Activated naive CD4-positive, alpha-beta T cell treated with anti-CD3 and anti-CD28 coated beads, Interleukin-2, amount 50 U/mL, for 24 hours (primary cell): ENCODE results near the gene SRSF9.
"Not testable (repeated sequence)": the region's sequence is repeated elsewhere in the genome, so short reads cannot be mapped to it uniquely, and the experiment has no call there.

Experiments used
- H3K27ac Mint-ChIP-seq: one replicate; pipeline ENCODE4 v1.8.0; 2021; ENCODE audit warnings: mild to moderate bottlenecking, mixed read lengths
- H3K27me3 Mint-ChIP-seq: one replicate; pipeline ENCODE4 v1.8.0; 2021; ENCODE audit warnings: mixed read lengths
- H3K36me3 Mint-ChIP-seq: one replicate; pipeline ENCODE4 v1.8.0; 2021; ENCODE audit warnings: mixed read lengths
- H3K4me1 Mint-ChIP-seq: one replicate; pipeline ENCODE4 v1.8.0; 2021; ENCODE audit warnings: mixed read lengths
- H3K4me3 Mint-ChIP-seq: one replicate; pipeline ENCODE4 v1.8.0; 2021; ENCODE audit warnings: mild to moderate bottlenecking, mixed read lengths
- H3K9me3 Mint-ChIP-seq: one replicate; pipeline ENCODE4 v1.8.0; 2021; ENCODE audit warnings: mixed read lengths

SRSF9 gene

GRCh38 chr12:120469450-120470149 lies at the start of gene SRSF9:
Gene SRSF9, minus strand, starts transcription at chr12:120469748. Its CDS starts 139 bp downstream, at chr12:120469609.
- Mint-ChIP-seq H3K4me3 (peak within 1 kb of the TSS; percentile 91), H3K27me3 (no peaks in the 10 kb centered on the region), H3K4me1 (peaks cover 50% of the 10 kb centered on the region), H3K9me3 (no peaks in the 10 kb centered on the region), H3K27ac (peak within 1 kb of the TSS; percentile 79), H3K36me3 (peaks cover 3% of the 10 kb centered on the region)

GRCh38 chr12:120519324-120519723 lies 49.8 kb upstream of the SRSF9 start:
- not testable (repeated sequence) for H3K36me3 Mint-ChIP-seq, H3K4me1 Mint-ChIP-seq, H3K27me3 Mint-ChIP-seq, H3K27ac Mint-ChIP-seq, H3K9me3 Mint-ChIP-seq, H3K4me3 Mint-ChIP-seq

DNA sequence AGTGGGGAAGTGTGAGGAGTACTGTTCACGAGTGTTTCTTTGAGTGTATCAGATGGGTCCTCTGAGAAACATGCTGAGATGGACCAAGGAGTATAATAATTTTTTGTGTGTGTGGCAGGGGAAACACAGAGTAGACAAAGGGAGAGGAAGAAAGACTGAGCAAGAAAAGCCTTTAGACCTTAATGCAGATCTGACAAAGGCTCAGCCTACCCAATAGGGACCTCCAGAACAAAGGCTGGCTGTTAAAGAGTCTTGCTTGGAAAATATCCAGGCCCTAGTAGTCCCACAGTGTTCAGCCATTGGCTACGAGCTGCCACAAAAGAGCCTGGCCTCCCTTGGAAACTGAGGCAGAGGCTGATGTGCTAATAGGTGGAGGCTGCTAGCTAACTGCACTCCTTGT lies 45.9 kb upstream of the SRSF9 start:
- Mint-ChIP-seq H3K4me1 (peaks cover 3% of the 10 kb centered on the region), H3K9me3 (no peaks in the 10 kb centered on the region), H3K27ac (no peak overlapping the region), H3K4me3 (no peak overlapping the region), H3K36me3 (peaks cover 8% of the 10 kb centered on the region), H3K27me3 (no peaks in the 10 kb centered on the region)

DNA sequence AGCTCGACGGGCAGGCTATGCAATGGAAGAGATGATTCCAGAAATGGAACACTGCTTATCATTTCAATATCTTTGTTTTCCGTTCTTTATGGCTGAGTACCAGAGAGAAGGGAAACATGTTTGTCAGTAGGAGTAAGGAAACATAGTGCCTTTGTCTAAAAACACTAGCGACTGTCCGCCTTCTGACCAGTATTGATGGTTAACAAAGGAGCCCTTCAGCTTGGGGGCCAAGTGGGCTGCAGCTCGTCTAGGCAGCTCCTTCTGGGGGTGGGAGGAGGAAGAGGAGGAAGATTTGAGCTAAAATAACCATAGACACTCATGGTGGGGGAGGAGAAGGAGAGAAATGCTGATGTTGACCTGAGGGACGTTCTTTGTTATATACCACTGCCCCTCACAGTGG lies 44.5 kb upstream of the SRSF9 start:
- H3K9me3 Mint-ChIP-seq: no peaks in the 10 kb centered on the region
- no peaks in the 10 kb centered on the region for H3K27me3 Mint-ChIP-seq
- H3K27ac Mint-ChIP-seq: no peak overlapping the region
- peaks cover 3% of the 10 kb centered on the region for H3K4me1 Mint-ChIP-seq
- peaks cover 11% of the 10 kb centered on the region for H3K36me3 Mint-ChIP-seq
- no peak overlapping the region for H3K4me3 Mint-ChIP-seq

GRCh38 chr12:120508537-120508936 lies 39.0 kb upstream of the SRSF9 start:
- Mint-ChIP-seq H3K9me3 (no peaks in the 10 kb centered on the region), H3K4me1 (no peaks in the 10 kb centered on the region), H3K27me3 (no peaks in the 10 kb centered on the region), H3K36me3 (peaks cover 7% of the 10 kb centered on the region), H3K4me3 (no peak overlapping the region), H3K27ac (no peak overlapping the region)

DNA sequence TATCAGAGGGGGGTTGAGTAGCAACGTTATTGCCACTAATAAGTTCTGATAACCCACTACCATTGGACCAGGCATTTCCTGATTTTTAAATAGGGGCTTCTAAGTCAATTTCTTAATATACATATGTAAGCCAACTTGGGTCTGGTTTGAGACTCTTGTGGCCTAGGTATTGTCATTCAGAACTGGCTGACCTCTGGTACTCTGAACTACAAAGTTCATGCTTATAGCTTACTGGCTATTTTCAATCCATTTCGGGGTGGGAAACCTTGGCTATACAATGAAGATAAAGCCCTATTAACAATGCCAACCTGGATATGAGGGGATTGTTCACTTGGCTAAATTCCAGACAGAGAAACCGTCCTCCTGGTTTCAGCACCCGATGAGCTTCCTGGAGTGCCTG lies 35.0 kb upstream of the SRSF9 start:
- H3K27ac Mint-ChIP-seq: no peak overlapping the region
- peaks cover 6% of the 10 kb centered on the region for H3K36me3 Mint-ChIP-seq

GRCh38 chr12:120500581-120500980 lies 31.0 kb upstream of the SRSF9 start:
- Mint-ChIP-seq H3K4me1 (peaks cover 25% of the 10 kb centered on the region), H3K27ac (no peak overlapping the region)

More for the DNA sequence above, 35.0 kb upstream of the SRSF9 start:
- H3K4me3 Mint-ChIP-seq: no peak overlapping the region
- H3K4me1 Mint-ChIP-seq: peaks cover 6% of the 10 kb centered on the region
- no peaks in the 10 kb centered on the region for H3K9me3 Mint-ChIP-seq
- no peaks in the 10 kb centered on the region for H3K27me3 Mint-ChIP-seq

DNA sequence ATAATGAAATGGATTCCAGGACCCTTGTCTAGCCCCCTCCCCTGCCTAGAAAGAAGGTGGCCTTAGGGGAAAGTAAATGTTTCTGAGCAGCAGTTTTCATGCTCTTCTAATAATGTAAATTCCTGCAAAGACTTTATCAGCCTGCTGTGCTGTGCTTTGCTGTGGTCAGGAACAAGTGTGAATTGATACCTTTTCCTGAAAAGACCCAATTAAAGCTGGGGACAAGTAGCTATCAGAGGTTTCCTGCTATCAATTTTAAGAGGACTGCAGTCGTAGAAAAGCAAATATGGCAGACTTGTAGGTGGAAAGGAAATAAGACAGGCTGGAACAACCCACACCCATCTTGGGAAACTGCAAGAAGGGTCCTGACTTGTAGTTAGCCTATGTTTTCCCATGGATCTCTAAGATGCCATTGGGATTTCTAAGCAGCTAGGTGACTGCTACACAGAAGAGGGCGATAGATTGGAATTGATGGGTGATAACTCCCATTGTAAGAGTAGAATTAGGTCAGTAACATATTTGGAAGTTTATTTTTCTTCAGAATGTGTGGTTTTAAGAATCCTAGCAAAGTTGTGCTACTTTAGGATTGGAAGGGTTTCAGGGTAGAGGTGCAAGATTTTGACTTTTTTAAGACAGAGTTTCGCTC lies 29.4 kb upstream of the SRSF9 start:
- Mint-ChIP-seq H3K27ac (no peak overlapping the region), H3K27me3 (no peaks in the 10 kb centered on the region), H3K4me1 (peaks cover 33% of the 10 kb centered on the region), H3K36me3 (peaks cover 7% of the 10 kb centered on the region), H3K4me3 (no peak overlapping the region), H3K9me3 (no peaks in the 10 kb centered on the region)

More at GRCh38 chr12:120500581-120500980, 31.0 kb upstream of the SRSF9 start:
- H3K36me3 Mint-ChIP-seq: peaks cover 7% of the 10 kb centered on the region
- H3K27me3 Mint-ChIP-seq: no peaks in the 10 kb centered on the region
- no peaks in the 10 kb centered on the region for H3K9me3 Mint-ChIP-seq
- no peak overlapping the region for H3K4me3 Mint-ChIP-seq

DNA sequence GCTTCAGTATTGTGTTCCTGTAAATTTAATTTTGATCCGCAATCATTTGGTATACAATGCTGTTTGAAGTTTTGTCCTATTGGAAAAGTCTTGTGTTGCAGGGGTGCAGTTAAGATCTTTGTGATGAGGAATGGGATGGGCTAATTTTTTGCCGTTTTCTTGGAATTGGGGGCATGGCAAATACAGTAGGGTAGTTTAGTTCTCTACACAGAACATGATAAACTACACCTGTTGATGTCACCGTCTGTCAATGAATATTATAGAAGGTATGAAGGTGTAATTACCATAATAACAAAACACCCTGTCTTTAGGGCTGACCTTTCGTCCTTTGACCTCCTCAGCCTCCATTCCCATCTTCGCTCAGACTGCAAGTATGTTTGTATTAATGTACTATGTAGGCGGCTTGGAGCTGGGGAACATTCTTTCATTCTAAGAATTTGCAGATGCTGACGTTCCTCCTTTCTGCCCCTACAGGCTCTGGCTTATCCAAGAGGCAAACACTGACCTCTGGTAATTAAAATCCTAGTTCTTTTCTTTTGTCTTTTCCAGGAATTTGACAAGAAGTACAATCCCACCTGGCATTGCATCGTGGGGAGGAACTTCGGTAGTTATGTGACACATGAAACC lies 28.1 kb upstream of the SRSF9 start:
- Mint-ChIP-seq H3K4me1 (peaks cover 33% of the 10 kb centered on the region), H3K9me3 (no peaks in the 10 kb centered on the region), H3K27me3 (no peaks in the 10 kb centered on the region), H3K4me3 (peak overlapping the region; percentile 96), H3K27ac (peak overlapping the region; percentile 1), H3K36me3 (peaks cover 5% of the 10 kb centered on the region)

- peak overlapping the region; percentile 96 for H3K4me3 Mint-ChIP-seq
- no peaks in the 10 kb centered on the region for H3K9me3 Mint-ChIP-seq
- peaks cover 33% of the 10 kb centered on the region for H3K4me1 Mint-ChIP-seq
- no peaks in the 10 kb centered on the region for H3K27me3 Mint-ChIP-seq
- peak overlapping the region; percentile 59 for H3K27ac Mint-ChIP-seq
- peaks cover 5% of the 10 kb centered on the region for H3K36me3 Mint-ChIP-seq
Measured at GRCh38 chr12:120496413-120497340, 27.1 kb upstream of the SRSF9 start.

DNA sequence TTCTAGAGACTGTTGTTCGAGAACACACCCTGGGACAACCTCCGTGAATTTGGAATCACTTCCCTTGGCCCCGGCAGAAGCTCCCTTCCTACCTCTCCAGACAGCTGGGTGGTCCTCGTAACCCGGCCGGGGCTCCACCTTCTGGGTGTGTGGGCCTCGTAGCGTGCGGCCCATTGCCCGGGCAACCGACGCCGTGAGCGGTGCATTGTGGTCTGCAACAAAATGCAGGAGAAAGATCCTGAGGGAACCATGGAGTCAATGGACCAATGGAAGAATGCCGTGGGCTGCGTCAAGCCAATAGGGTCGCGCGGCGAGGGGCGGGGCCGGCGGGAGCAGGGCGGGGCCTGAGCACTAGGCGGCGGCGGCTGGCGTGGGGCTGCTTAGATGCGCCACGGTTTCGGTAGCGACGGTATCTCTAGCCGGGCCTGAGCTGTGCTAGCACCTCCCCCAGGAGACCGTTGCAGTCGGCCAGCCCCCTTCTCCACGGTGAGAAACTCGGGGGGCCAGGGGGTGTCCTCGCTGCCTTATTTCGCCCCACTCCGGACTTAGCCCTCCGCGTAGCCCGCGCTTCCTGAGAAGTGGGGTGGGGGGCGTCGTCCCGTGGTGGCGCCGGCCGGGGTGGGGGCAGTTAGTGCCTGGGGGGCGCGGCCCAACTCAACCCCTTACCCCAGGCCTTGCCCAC lies 26.3 kb upstream of the SRSF9 start, which contains the start of gene DYNLL1:
TSS of gene DYNLL1 (plus strand) at position 383 of the 682 bp plus-strand sequence. CDS start 309 bp downstream, outside the sequence.
- peak within 1 kb of the TSS; percentile 96 for H3K4me3 Mint-ChIP-seq
- H3K27me3 Mint-ChIP-seq: no peaks in the 10 kb centered on the region
- peaks cover 5% of the 10 kb centered on the region for H3K36me3 Mint-ChIP-seq
- H3K27ac Mint-ChIP-seq: peak within 1 kb of the TSS; percentile 89
- peaks cover 33% of the 10 kb centered on the region for H3K4me1 Mint-ChIP-seq
- no peaks in the 10 kb centered on the region for H3K9me3 Mint-ChIP-seq

DNA sequence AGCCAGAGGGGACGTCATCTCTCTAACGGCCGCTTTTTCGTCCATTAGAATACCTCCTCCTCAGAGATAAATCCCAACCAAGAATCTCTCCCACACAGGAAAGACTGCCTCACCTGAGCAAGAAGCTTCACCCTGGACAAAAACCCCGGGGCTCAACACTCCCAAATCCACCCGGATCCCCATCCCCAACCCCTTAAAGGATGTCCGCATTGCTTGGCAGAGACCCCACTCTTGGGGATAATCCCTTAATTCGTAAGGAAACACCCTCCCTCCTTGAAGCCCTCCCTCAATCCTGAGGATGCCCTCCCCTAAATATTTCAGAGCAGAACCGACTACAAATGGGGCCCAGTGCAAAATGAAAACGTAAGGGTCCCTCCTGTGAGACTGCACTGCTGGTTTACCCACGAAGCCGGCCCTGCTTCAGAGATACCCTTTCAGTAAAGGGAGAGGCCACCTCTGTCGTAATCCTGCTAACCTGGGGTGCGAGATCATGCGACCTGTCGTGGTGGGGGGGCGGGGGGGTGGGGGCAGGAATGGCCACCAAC lies 25.7 kb upstream of the SRSF9 start:
- Mint-ChIP-seq H3K27me3 (no peaks in the 10 kb centered on the region), H3K9me3 (no peaks in the 10 kb centered on the region)

DNA sequence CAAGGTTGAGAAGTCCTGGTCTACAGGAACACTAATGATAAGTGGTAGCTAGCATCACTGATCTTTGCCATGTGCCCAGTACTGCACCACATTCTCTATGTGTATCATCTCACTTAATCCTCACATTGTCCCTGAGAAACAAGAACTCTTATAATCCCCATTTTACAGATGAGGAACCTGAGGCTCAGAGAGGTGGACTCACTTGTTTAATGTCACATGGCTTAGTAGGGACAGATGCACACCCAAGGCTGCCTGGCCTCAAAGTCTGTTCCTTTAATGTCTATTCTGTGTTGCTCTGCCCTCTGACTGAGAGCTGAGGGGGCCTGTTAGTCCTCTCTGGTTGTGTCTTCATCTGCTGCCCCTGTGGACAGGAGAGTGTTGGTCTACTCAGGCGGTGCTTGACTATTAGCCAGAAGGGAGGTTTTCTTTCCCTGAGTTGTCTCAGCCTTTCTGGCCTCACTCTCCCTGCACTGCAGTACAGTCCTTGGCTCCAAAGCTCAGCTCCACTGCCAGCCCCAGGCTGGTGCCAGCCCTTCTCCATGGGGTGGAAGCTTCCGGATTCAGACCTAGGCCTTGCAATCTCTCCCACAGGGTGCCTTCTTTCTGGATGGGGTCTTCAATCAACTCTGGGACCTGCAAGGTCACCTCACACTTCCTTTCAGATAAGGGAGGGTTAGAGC lies 21.4 kb upstream of the SRSF9 start:
- Mint-ChIP-seq H3K27me3 (no peaks in the 10 kb centered on the region), H3K9me3 (no peaks in the 10 kb centered on the region), H3K4me3 (no peak overlapping the region), H3K27ac (no peak overlapping the region), H3K36me3 (no peaks in the 10 kb centered on the region), H3K4me1 (peaks cover 8% of the 10 kb centered on the region)

More for the DNA sequence above, 25.7 kb upstream of the SRSF9 start:
- Mint-ChIP-seq H3K4me1 (peaks cover 28% of the 10 kb centered on the region), H3K36me3 (peaks cover 5% of the 10 kb centered on the region), H3K4me3 (peak overlapping the region; percentile 96), H3K27ac (peak overlapping the region; percentile 72)

DNA sequence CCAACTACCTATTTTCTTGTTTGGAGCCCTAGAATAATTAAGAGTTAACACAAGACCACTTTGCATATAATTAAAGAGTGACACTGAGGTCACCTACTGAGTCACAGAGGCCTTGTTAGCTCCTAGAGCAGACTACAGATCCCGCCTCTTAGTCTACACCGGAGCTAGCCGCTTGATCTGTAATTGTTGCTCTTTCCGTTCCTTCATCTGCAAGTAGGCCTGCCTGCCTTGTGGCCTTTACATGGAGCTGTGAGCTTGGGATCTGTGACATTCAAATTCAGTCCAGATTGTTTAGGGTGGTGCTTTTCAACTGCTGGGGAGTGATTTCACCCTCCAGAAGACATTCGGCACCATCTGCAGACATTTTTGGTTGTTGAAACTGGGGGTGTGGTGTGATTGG lies 20.8 kb upstream of the SRSF9 start:
- peaks cover 6% of the 10 kb centered on the region for H3K4me1 Mint-ChIP-seq
- no peaks in the 10 kb centered on the region for H3K9me3 Mint-ChIP-seq
- H3K36me3 Mint-ChIP-seq: no peaks in the 10 kb centered on the region
- H3K27ac Mint-ChIP-seq: no peak overlapping the region
- no peaks in the 10 kb centered on the region for H3K27me3 Mint-ChIP-seq
- H3K4me3 Mint-ChIP-seq: no peak overlapping the region
